ENCODE measurements around the gene TSEN54. TPM values are rescaled to one million over a fixed set of nuclear protein-coding genes. Genes with fewer than 3 reads are reported as not detected.

The TSEN54 gene
- total RNA-seq, 1 experiment from 2014 or later, result 78.7 TPM

DNA sequence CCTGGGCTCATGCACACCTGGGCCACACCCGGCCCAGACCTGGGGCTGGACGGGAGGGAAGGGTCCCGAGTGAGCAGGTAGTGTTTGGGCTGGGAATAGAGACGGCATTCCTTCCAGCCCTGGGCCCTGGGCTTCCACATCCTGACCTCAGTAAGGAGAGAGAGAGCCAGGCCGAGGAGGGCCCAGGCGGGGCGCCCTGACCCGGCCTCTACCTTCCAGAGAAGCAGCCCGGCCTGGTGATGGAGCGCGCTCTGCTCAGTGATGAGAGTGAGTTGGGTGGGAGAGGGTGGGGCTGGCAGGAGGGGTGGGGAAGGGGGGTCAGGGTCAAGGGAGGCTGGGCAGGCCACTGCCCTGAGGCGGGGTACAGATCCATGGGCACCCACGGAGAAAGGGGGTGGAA is 57.7 kb downstream of the TSEN54 start:
- Histone ChIP-seq H3K9me3 (ENCODE audit: control insufficient read depth, insufficient read depth, low read depth, low read length) (no peaks in the 10 kb centered on the region), H3K27ac (ENCODE audit: low read length) (no peak overlapping the region), H3K4me1 (ENCODE audit: control insufficient read depth, insufficient read depth, low read length) (no peaks in the 10 kb centered on the region), H3K4me3 (ENCODE audit: low read depth in 2 of 2, low read length in 2 of 2) (no peak overlapping the region), H3K27me3 (ENCODE audit: control insufficient read depth, insufficient read depth, low read length) (no peaks in the 10 kb centered on the region), H3K36me3 (ENCODE audit: control insufficient read depth, insufficient read depth, low read length) (no peaks in the 10 kb centered on the region)
- BruUV-seq (replicated peaks), result no TSS peak
- no peak for DNase-seq (ENCODE audit: low read depth, low spot score)
- in situ Hi-C loops (cut with HindIII; ENCODE audit: low pct_unique_long_range_greater_than_20kb, low sequenced_read_pairs), result no loop called here
- ChIA-PET CTCF (no interaction called here), POLR2A (no interaction called here)
- TF ChIP-seq SIN3A (IDR thresholded peaks at IDR 0.05; ENCODE audit: borderline replicate concordance, insufficient read depth, low read depth, low read length), result no peak
- TF ChIP-seq REST (IDR thresholded peaks at IDR 0.05; ENCODE audit: insufficient read depth in 1 of 2, low read depth in 2 of 2, low read length in 1 of 2), result no peak
- TF ChIP-seq TCF7L2 (IDR thresholded peaks at IDR 0.05; ENCODE audit: low read depth, low read length), result no peak
- TF ChIP-seq POLR2AphosphoS5 (IDR thresholded peaks at IDR 0.05; ENCODE audit: low read depth, low read length), result no peak
- no peak for TF ChIP-seq CTCF (IDR thresholded peaks at IDR 0.05)
- intact Hi-C loops (cut with micrococcal nuclease; ENCODE audit: unreplicated experiment), result no loop called here
- no peak for ATAC-seq

Small RNAs within 50 kb of the gene (microRNA-seq; reads per million reads assigned to microRNA genes)
- 1.3 reads per million for gene MIR6785 (ENCODE audit: unreplicated experiment)

Other genes starting within 250 kb of the TSEN54 start
- gene MIF4GD, start 245.3 kb upstream of the TSEN54 start, total RNA-seq (2021; ENCODE audit: unreplicated experiment), result 34.4 TPM
- gene SLC25A19, start 227.1 kb upstream of the TSEN54 start, total RNA-seq (2021; ENCODE audit: unreplicated experiment), result 29.0 TPM
- 148 TPM for gene GRB2, start 110.8 kb upstream of the TSEN54 start, total RNA-seq (2021; ENCODE audit: unreplicated experiment)
- gene TMEM94, start 59.9 kb upstream of the TSEN54 start, total RNA-seq (2021; ENCODE audit: unreplicated experiment), result 129 TPM
- gene CASKIN2, start 991 bp upstream of the TSEN54 start, total RNA-seq (2021; ENCODE audit: unreplicated experiment), result 40.0 TPM
- gene LLGL2, start 9.2 kb downstream of the TSEN54 start, total RNA-seq (2021; ENCODE audit: unreplicated experiment), result 201 TPM
- 26.5 TPM for gene MYO15B, start 71.3 kb downstream of the TSEN54 start, total RNA-seq (2021; ENCODE audit: unreplicated experiment)
- gene SMIM5, start 116.9 kb downstream of the TSEN54 start, total RNA-seq (2021; ENCODE audit: unreplicated experiment), result 0.10 TPM
- 46.1 TPM for gene RECQL5, start 150.6 kb downstream of the TSEN54 start, total RNA-seq (2021; ENCODE audit: unreplicated experiment)
- 138 TPM for gene SAP30BP, start 150.8 kb downstream of the TSEN54 start, total RNA-seq (2021; ENCODE audit: unreplicated experiment)
- gene ITGB4, start 204.9 kb downstream of the TSEN54 start, total RNA-seq (2021; ENCODE audit: unreplicated experiment), result 100 TPM
- 35.8 TPM for gene GALK1, start 248.7 kb downstream of the TSEN54 start, total RNA-seq (2021; ENCODE audit: unreplicated experiment)

All from Panc1 (cell line).